GM18517 (cell line): Measurements from ENCODE around the gene SCMH1.

Experiments used
- ATAC-seq: cut with Tn5 transposase; IDR thresholded peaks from one replicate; pipeline ENCODE4 v1.9.1; 2021; ENCODE audit warnings: mild to moderate bottlenecking, moderate library complexity; ENCODE audit not compliant: unreplicated experiment

SCMH1 gene

DNA sequence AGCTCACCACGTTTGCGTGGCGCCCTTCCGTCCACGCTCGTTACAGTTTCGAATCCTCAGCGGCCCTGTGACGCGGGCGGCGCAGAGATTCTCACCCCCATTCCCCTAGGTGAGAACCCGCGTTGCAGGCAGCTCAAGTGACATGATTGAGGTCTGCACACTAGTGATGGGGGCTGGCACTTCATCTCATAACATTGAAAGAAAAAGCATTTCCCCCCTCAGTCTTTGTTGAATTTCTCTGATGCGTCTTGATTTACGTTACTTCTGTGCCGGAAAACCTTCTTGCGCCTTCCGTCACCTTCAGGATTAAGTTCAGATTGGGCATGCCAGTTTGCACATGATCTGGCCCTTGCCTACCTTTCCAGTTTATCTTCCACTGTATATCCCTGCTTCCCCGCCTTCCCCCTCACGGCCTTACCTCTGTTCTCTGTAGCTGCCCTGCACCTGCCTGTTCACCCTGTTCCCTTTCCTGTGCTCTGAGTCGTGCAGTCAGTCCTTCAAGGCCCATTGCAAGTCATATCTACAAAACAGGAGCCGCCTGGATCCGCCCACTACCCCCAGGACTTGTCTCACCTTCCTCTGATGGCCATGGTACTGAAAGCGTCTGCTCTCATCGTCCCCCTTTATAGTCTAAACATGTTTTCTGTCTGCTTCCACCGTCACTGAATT is 261.5 kb downstream of the SCMH1 start:
- no peak for ATAC-seq

DNA sequence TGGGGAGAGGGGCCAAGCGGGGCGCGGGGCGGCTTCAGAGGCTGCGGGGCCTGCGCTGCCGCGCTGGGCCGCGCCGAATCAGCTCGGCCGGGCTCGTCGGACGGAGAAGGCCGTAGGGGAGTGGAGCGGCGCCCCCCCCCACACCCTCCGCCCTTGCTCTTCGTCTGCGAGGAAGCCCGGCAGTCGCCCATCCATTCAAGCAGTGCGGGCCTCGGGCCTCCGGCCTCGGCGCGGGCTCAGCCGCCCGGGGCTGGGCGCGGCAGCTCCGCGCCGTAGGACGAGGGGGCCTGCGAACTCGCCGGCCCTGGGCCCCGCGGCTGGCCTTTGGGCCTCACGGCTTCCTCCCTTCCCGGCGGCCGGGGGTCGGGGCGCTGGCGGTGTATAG is 262.0 kb downstream of the SCMH1 start:
- ATAC-seq = no peak

DNA sequence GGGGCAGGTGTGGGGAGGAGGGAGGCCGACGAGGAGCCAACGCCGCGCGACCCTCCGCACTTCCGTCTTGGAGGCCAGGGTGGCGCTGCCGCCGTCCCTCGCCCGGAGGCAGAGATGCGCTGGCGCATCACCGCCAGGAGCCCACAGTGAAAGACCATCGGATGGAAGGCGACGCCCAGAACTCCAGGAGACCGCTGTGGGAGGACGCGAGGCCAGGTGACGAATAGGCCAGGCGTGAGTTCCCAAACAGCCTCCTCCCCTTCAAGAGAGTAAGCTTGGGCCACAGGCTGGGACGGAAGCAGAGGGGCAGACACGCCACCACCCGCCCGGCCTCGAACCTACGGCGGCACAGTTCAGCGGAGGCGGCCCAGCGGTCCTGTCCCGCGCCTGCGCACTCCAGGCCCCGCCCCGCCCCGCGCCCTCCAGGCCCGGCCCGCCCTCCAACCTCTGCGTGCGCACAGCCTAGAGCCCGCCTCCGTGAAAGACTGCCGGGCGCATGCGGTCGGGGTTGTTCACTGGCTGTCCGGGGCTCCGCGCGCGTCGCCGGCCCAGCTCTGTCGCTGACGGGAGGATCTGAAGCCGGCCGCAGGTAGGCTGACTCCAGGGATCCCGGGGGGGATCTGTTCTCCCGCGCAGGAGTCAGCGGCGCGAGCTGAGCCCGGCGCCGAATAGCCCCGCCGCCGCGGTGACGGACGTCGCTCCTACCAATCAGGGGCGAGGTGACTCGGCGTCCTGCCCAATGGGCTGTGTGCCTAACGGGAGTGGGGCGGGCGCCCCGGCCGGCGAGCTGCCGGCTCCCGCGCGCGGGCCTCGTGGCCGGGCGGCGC is 262.7 kb downstream of the SCMH1 start, which contains the start of gene CTPS1:
TSS of gene CTPS1 (plus strand) at position 456 of the 827 bp plus-strand sequence. CDS start 3,595 bp downstream, outside the sequence.
- peak; percentile 86 for ATAC-seq

DNA sequence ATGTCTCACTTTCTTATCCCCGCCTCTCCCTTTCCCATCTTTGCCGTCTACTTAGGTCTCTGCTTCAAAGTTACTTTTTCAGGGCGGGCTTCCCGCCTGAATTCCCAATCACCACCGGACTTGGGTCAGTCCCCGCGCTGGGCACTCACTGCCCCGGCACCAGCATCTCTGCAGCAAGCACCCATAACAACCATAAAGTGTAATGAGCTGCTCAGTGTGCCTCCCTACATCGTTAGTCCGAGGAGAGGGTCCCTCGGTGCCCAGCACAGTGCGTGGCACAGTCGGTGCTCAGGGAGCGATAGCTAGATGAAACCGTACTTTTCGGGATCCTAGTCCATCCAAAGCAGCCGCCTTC is 263.2 kb downstream of the SCMH1 start:
- ATAC-seq = no peak

DNA sequence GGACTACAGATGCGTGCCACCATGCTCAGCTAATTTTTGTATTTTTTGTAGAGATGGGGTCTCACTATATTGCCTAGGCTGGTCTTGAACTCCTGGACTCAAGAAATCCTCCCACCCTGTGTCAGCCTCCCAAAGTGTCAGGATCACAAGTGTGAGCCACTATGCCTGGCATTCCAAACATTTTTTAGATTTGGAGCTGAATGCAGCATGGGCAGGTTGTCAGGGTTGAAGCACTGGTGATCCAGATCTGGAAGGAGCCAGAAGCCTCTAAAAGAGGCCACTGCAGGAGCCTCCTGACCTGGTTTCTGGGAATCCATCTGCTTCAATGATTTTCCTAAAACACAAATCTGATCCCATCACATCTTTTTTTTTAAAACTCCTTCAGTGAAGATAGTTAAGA is 264.4 kb downstream of the SCMH1 start:
- no peak for ATAC-seq
